ENCODE results near the gene ATXN8OS.

ATXN8OS gene

GRCh38 chr13:70108356-70109105, 905 bp downstream of the ATXN8OS start, which contains the start of gene KLHL1:
Gene KLHL1 (minus strand): TSS chr13:70108452. CDS start chr13:70107699, 753 bp downstream.
- Histone ChIP-seq H3K36me3 (ENCODE audit: control insufficient read depth in 1 of 2, insufficient read depth in 2 of 2, low read depth in 1 of 2, low read length in 2 of 2) (no peaks in the 10 kb centered on the region), H3K4me3 (ENCODE audit: insufficient read depth in 1 of 2, low read depth in 1 of 2, low read length in 2 of 2) (peak within 1 kb of the TSS in 1 of 2 experiments; percentile 49), H2BK12ac (ENCODE audit: low read length in 2 of 2) (peak within 1 kb of the TSS in 1 of 2 experiments; percentile 0), H3K23ac (ENCODE audit: low read length in 2 of 2) (no peak within 1 kb of the TSS), H3K4me1 (ENCODE audit: control insufficient read depth, insufficient read depth, low read depth, low read length) (peaks cover 12% of the 10 kb centered on the region), H2BK5ac (ENCODE audit: low read depth, low read length, poor library complexity, severe bottlenecking) (no peak within 1 kb of the TSS), H2AK5ac (ENCODE audit: low read length, severe bottlenecking) (no peak within 1 kb of the TSS), H3K27ac (ENCODE audit: low read length, poor library complexity, severe bottlenecking) (no peak within 1 kb of the TSS), H2BK120ac (ENCODE audit: low read depth, low read length) (no peak within 1 kb of the TSS), H3K14ac (ENCODE audit: low read length in 2 of 2) (peak within 1 kb of the TSS in 1 of 2 experiments; percentile 28), H4K8ac (ENCODE audit: low read length) (no peak within 1 kb of the TSS), H3K9ac (ENCODE audit: low read length) (no peak within 1 kb of the TSS), H2BK15ac (ENCODE audit: low read depth, poor library complexity, severe bottlenecking) (no peak within 1 kb of the TSS), H3K9me3 (ENCODE audit: control insufficient read depth, low read length) (no peaks in the 10 kb centered on the region), H3K27me3 (ENCODE audit: control insufficient read depth in 1 of 2, insufficient read depth in 1 of 2, low read length in 2 of 2) (peaks cover 0 to 14% of the 10 kb centered on the region in 2 experiments), H3K4me2 (ENCODE audit: low read length, poor library complexity, severe bottlenecking) (peak within 1 kb of the TSS; percentile 65), H2AFZ (ENCODE audit: low read depth, low read length) (peak within 1 kb of the TSS; percentile 21), H3K18ac (ENCODE audit: low read depth in 1 of 2, low read length in 2 of 2) (no peak within 1 kb of the TSS), H3K79me1 (replicated peaks; ENCODE audit: low read length, poor library complexity, severe bottlenecking) (no peaks in the 10 kb centered on the region), H4K91ac (ENCODE audit: low read length) (no peak within 1 kb of the TSS), H3K4ac (ENCODE audit: low read depth in 1 of 2, low read length in 2 of 2) (no peak within 1 kb of the TSS)
- 81% methylated on average over 15 of the region's 18 CpGs for WGBS
- no peak for DNase-seq

DNA sequence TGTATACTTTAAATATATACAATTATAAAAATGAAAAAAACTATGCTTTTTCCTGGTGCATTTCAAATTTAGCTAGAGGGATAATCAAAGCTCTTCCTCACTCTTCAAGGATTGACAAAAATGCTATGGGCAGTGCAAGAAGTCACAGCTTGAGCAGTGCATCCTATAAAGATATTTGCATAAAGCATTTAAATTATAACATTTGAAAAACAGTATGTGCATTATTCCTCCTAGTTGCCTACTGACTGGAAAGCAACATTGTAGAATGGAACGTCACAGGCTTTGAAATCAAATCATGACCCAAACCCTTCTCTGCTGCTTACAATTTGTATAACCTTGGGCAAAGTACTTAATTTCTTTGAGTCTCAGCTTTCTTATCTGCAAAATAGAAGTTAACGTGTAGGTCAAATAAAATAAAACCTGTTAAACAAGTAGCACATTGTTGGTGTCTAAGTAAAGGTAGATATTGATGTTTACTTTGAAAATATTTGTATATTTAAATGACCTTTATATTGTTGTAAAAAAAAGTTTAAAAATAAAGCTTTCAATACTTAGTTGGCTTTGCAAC, 9.8 kb downstream of the ATXN8OS start:
- Histone ChIP-seq H2AK5ac (ENCODE audit: low read length, severe bottlenecking) (no peak overlapping the region), H3K4me2 (ENCODE audit: low read length, poor library complexity, severe bottlenecking) (no peak overlapping the region), H3K14ac (ENCODE audit: low read length in 2 of 2) (no peak overlapping the region), H2BK12ac (ENCODE audit: low read length in 2 of 2) (no peak overlapping the region), H2AFZ (ENCODE audit: low read depth, low read length) (no peak overlapping the region), H2BK120ac (ENCODE audit: low read depth, low read length) (no peak overlapping the region), H3K4me1 (ENCODE audit: control insufficient read depth, insufficient read depth, low read depth, low read length) (no peaks in the 10 kb centered on the region), H2BK5ac (ENCODE audit: low read depth, low read length, poor library complexity, severe bottlenecking) (no peak overlapping the region), H3K36me3 (ENCODE audit: control insufficient read depth in 1 of 2, insufficient read depth in 2 of 2, low read depth in 1 of 2, low read length in 2 of 2) (no peaks in the 10 kb centered on the region), H3K18ac (ENCODE audit: low read depth in 1 of 2, low read length in 2 of 2) (no peak overlapping the region), H3K79me1 (replicated peaks; ENCODE audit: low read length, poor library complexity, severe bottlenecking) (no peaks in the 10 kb centered on the region), H3K27me3 (ENCODE audit: control insufficient read depth in 1 of 2, insufficient read depth in 1 of 2, low read length in 2 of 2) (no peaks in the 10 kb centered on the region), H4K8ac (ENCODE audit: low read length) (no peak overlapping the region), H2BK15ac (ENCODE audit: low read depth, poor library complexity, severe bottlenecking) (no peak overlapping the region), H3K4ac (ENCODE audit: low read depth in 1 of 2, low read length in 2 of 2) (no peak overlapping the region), H4K91ac (ENCODE audit: low read length) (no peak overlapping the region), H3K23ac (ENCODE audit: low read length in 2 of 2) (no peak overlapping the region), H3K27ac (ENCODE audit: low read length, poor library complexity, severe bottlenecking) (no peak overlapping the region), H3K9ac (ENCODE audit: low read length) (no peak overlapping the region), H3K4me3 (ENCODE audit: insufficient read depth in 1 of 2, low read depth in 1 of 2, low read length in 2 of 2) (no peak overlapping the region), H3K9me3 (ENCODE audit: control insufficient read depth, low read length) (no peaks in the 10 kb centered on the region)
- 100% methylated on average over 1 of the region's 2 CpGs for WGBS
- no peak for DNase-seq

- H3K4me2 ChIP-seq (ENCODE audit: low read length, poor library complexity, severe bottlenecking) = no peak overlapping the region
- 93% methylated on average over 4 of the region's 5 CpGs for WGBS
- DNase-seq = no peak
These were observed 18.1 kb downstream of the ATXN8OS start for GRCh38 chr13:70125693-70126092.

GRCh38 chr13:70128098-70128497, 20.5 kb downstream of the ATXN8OS start:
- H2BK120ac ChIP-seq (ENCODE audit: low read depth, low read length) = no peak overlapping the region
- H4K91ac ChIP-seq (ENCODE audit: low read length) = no peak overlapping the region
- no peak overlapping the region for H2BK5ac ChIP-seq (ENCODE audit: low read depth, low read length, poor library complexity, severe bottlenecking)
- H3K9ac ChIP-seq (ENCODE audit: low read length) = no peak overlapping the region
- no peak overlapping the region for H4K8ac ChIP-seq (ENCODE audit: low read length)
- no peak overlapping the region for H2BK15ac ChIP-seq (ENCODE audit: low read depth, poor library complexity, severe bottlenecking)
- no peaks in the 10 kb centered on the region for H3K79me1 ChIP-seq (replicated peaks; ENCODE audit: low read length, poor library complexity, severe bottlenecking)
- no peak overlapping the region for H3K4me2 ChIP-seq (ENCODE audit: low read length, poor library complexity, severe bottlenecking)
- no peak overlapping the region for H2BK12ac ChIP-seq (ENCODE audit: low read length in 2 of 2)
- H3K4ac ChIP-seq (ENCODE audit: low read depth in 1 of 2, low read length in 2 of 2) = no peak overlapping the region
- no peak overlapping the region for H3K4me3 ChIP-seq (ENCODE audit: insufficient read depth in 1 of 2, low read depth in 1 of 2, low read length in 2 of 2)
- no peak overlapping the region for H3K27ac ChIP-seq (ENCODE audit: low read length, poor library complexity, severe bottlenecking)
- H3K23ac ChIP-seq (ENCODE audit: low read length in 2 of 2) = no peak overlapping the region
- H3K9me3 ChIP-seq (ENCODE audit: control insufficient read depth, low read length) = no peaks in the 10 kb centered on the region
- no peaks in the 10 kb centered on the region for H3K4me1 ChIP-seq (ENCODE audit: control insufficient read depth, insufficient read depth, low read depth, low read length)
- no peaks in the 10 kb centered on the region for H3K36me3 ChIP-seq (ENCODE audit: control insufficient read depth in 1 of 2, insufficient read depth in 2 of 2, low read depth in 1 of 2, low read length in 2 of 2)
- no peaks in the 10 kb centered on the region for H3K27me3 ChIP-seq (ENCODE audit: control insufficient read depth in 1 of 2, insufficient read depth in 1 of 2, low read length in 2 of 2)
- no peak for DNase-seq
- WGBS = 100% methylated on average over 1 of the region's 2 CpGs
- H3K14ac ChIP-seq (ENCODE audit: low read length in 2 of 2) = no peak overlapping the region
- H2AK5ac ChIP-seq (ENCODE audit: low read length, severe bottlenecking) = no peak overlapping the region
- no peak overlapping the region for H2AFZ ChIP-seq (ENCODE audit: low read depth, low read length)
- no peak overlapping the region for H3K18ac ChIP-seq (ENCODE audit: low read depth in 1 of 2, low read length in 2 of 2)

More at GRCh38 chr13:70125693-70126092, 18.1 kb downstream of the ATXN8OS start:
- no peaks in the 10 kb centered on the region for H3K9me3 ChIP-seq (ENCODE audit: control insufficient read depth, low read length)
- H3K36me3 ChIP-seq (ENCODE audit: control insufficient read depth in 1 of 2, insufficient read depth in 2 of 2, low read depth in 1 of 2, low read length in 2 of 2) = no peaks in the 10 kb centered on the region
- H3K4me3 ChIP-seq (ENCODE audit: insufficient read depth in 1 of 2, low read depth in 1 of 2, low read length in 2 of 2) = no peak overlapping the region
- H3K27me3 ChIP-seq (ENCODE audit: control insufficient read depth in 1 of 2, insufficient read depth in 1 of 2, low read length in 2 of 2) = no peaks in the 10 kb centered on the region
- peak overlapping the region; percentile 7 for H4K8ac ChIP-seq (ENCODE audit: low read length)
- no peaks in the 10 kb centered on the region for H3K79me1 ChIP-seq (replicated peaks; ENCODE audit: low read length, poor library complexity, severe bottlenecking)
- no peaks in the 10 kb centered on the region for H3K4me1 ChIP-seq (ENCODE audit: control insufficient read depth, insufficient read depth, low read depth, low read length)
- H2AK5ac ChIP-seq (ENCODE audit: low read length, severe bottlenecking) = no peak overlapping the region
- H3K4ac ChIP-seq (ENCODE audit: low read depth in 1 of 2, low read length in 2 of 2) = no peak overlapping the region
- no peak overlapping the region for H2AFZ ChIP-seq (ENCODE audit: low read depth, low read length)
- no peak overlapping the region for H3K9ac ChIP-seq (ENCODE audit: low read length)
- no peak overlapping the region for H4K91ac ChIP-seq (ENCODE audit: low read length)
- H2BK15ac ChIP-seq (ENCODE audit: low read depth, poor library complexity, severe bottlenecking) = no peak overlapping the region
- H2BK5ac ChIP-seq (ENCODE audit: low read depth, low read length, poor library complexity, severe bottlenecking) = no peak overlapping the region
- H2BK12ac ChIP-seq (ENCODE audit: low read length in 2 of 2) = no peak overlapping the region
- no peak overlapping the region for H3K14ac ChIP-seq (ENCODE audit: low read length in 2 of 2)
- H2BK120ac ChIP-seq (ENCODE audit: low read depth, low read length) = no peak overlapping the region
- H3K23ac ChIP-seq (ENCODE audit: low read length in 2 of 2) = no peak overlapping the region
- H3K18ac ChIP-seq (ENCODE audit: low read depth in 1 of 2, low read length in 2 of 2) = peak overlapping the region in 1 of 2 experiments; percentile 54
- H3K27ac ChIP-seq (ENCODE audit: low read length, poor library complexity, severe bottlenecking) = no peak overlapping the region

All from mesenchymal stem cell (in vitro differentiated cells and primary cell).